B cell (primary cell): ENCODE results near the gene ZCCHC3.

Source experiments
- CTCF ChIP-seq: fragments of 200-600 bp; IDR thresholded peaks from one replicate; pipeline ENCODE4 v1.8.0; 2022; ENCODE audit warnings: antibody characterized with exemption, mild to moderate bottlenecking
- EZH2 ChIP-seq: IDR thresholded peaks from 2 replicates; pipeline ENCODE4 v1.6.1; 2012; ENCODE audit warnings: borderline replicate concordance, low read depth, mild to moderate bottlenecking, moderate library complexity, low read length; ENCODE audit not compliant: insufficient read depth, poor library complexity, severe bottlenecking

- no peak for TF ChIP-seq CTCF
- TF ChIP-seq EZH2, result no peak
Observed at GRCh38 chr20:270517-270916, 26.9 kb upstream of the ZCCHC3 start.
